HFF-Myc (cell line): ENCODE measurements around the gene MOB4.
"Not testable (repeated sequence)": the region's sequence is repeated elsewhere in the genome, so short reads cannot be mapped to it uniquely, and the experiment has no call there.

ENCODE experiments used
- DNase-seq: peaks from one replicate; pipeline ENCODE4 v3.0.0-alpha.2; 2011; ENCODE audit warnings: low read depth; ENCODE audit errors: extremely low read depth
- H3K4me3 ChIP-seq: replicated peaks from 2 replicates; pipeline ENCODE4 v1.5.1; 2011; ENCODE audit warnings: low read depth, mild to moderate bottlenecking, control low read depth, low read length
- TF ChIP-seq, protein P1 (sequence below): IDR thresholded peaks from 2 replicates; pipeline ENCODE4 v1.5.1; 2012; ENCODE audit warnings: mild to moderate bottlenecking, low read depth, low read length, control low read depth; ENCODE audit errors: missing control alignments

Gene MOB4

DNA sequence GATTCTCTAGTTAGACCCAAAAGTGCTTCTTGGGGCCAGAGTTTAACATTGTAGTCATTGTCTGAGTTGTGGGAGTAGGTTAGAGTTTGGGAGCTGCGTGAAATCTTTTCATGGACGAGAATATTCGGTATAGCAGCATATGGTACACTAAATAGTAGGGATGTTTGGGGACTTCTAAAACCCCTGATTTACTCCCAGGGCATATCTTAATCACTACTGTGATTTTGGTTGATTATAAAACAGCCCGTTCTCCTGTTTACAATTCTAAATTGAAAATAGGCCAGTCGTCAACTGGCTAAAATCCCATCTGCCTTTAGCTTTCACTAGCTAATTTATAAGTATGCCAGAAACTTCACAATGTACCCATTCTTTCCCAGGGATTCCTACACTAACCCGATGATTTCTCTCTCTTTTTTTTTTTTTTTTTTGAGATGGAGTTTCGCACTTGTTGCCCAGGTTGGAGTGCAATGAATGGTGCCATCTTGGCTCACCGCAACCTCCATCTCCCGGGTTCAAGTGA lies 44.3 kb downstream of the MOB4 start:
- DNase-seq = no peak
- TF ChIP-seq, protein P1, sequence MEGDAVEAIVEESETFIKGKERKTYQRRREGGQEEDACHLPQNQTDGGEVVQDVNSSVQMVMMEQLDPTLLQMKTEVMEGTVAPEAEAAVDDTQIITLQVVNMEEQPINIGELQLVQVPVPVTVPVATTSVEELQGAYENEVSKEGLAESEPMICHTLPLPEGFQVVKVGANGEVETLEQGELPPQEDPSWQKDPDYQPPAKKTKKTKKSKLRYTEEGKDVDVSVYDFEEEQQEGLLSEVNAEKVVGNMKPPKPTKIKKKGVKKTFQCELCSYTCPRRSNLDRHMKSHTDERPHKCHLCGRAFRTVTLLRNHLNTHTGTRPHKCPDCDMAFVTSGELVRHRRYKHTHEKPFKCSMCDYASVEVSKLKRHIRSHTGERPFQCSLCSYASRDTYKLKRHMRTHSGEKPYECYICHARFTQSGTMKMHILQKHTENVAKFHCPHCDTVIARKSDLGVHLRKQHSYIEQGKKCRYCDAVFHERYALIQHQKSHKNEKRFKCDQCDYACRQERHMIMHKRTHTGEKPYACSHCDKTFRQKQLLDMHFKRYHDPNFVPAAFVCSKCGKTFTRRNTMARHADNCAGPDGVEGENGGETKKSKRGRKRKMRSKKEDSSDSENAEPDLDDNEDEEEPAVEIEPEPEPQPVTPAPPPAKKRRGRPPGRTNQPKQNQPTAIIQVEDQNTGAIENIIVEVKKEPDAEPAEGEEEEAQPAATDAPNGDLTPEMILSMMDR = no peak
- H3K4me3 ChIP-seq = no peak overlapping the region

DNA sequence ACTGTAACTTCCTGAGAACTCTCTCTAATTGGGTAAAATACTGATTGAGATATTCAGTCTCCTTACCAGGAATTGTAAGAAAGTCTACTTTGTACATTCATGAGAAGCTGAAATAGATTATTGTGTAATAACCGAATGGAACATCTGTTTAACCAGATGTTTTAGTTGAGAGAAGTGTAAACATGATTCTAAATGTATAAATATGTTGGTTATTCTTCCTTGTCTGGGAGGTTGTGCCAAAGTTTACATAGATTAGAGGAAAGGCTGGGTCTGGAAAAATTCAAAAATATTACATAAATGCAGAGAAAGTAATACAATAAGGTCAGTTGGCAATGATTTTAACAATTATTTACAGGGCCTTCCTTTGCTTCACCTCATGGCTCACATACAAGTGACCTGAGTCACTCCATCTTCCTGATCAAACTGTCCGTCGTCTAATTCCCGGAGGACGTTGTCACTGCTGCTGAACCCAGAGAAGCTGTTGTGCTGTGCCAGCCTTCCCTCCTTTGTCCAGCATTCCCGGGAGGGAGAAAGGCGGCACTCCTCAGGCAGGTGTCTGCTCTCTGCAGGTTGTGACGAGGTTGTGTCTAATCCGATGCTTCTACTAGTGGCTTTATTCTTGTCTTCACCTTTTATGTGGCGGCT lies 55.9 kb downstream of the MOB4 start:
- H3K4me3 ChIP-seq = no peak overlapping the region
- DNase-seq = peak; percentile 10
- TF ChIP-seq, protein P1 = no peak

DNA sequence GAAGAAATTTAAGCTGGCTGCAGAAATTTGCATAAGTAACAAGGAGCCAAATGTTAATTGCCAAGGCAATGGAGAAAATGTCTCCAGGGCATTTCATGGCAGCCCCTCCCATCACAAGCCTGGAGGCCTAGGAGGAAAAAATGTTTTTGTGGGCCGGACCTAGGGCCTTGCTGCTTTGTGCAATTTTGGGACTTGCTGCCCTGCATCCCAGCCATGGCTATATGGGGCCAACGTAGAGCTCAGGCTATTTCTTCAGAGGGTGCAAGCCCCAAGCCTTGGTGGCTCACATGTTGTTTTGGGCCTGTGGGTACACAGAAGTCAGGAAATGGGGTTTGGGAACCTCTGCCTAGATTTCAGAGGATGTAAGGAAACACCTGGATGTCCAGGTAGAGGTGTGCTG lies 57.7 kb downstream of the MOB4 start:
- no peak for DNase-seq
- TF ChIP-seq, protein P1 = no peak
- H3K4me3 ChIP-seq = no peak overlapping the region

DNA sequence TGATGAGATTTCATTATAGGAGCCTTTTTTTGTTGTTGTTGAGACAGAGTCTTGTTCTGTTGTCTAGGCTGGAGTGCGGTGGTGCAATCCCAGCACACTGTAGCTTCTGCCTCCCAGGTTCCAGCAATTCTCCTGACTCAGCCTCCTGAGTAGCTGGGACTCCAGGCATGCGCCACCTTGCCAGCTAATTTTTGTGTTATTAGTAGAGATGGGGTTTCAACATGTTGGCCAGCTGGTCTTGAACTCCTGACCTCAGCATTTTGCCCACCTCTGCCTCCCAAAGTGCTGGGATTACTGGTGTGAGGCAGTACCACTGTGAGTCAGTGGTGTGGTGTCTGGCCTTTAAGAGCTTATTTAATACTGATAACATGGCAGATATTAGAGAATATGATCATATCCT lies 60.1 kb downstream of the MOB4 start:
- no peak for DNase-seq
- no peak overlapping the region for H3K4me3 ChIP-seq
- TF ChIP-seq, protein P1 = no peak

DNA sequence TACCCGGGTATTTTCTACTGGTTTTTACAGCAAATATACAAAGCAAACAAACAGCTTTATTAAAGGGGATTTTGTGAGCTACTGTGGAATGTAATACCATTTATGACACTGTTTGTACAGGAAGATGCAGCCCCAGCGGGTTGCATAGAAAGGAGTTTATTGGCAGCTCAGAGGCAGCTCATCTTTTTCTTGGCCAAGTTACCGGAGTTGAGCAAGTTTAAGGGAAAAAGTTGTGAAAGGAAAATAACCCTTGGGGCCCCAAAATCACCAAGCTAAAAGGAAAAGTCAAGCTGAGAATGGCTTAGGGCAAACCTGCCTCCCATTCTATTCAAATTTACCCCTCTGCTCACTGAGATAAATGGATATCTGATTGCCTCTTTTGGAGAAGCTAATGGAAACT lies 60.8 kb downstream of the MOB4 start:
- DNase-seq = no peak
- TF ChIP-seq, protein P1 = no peak

DNA sequence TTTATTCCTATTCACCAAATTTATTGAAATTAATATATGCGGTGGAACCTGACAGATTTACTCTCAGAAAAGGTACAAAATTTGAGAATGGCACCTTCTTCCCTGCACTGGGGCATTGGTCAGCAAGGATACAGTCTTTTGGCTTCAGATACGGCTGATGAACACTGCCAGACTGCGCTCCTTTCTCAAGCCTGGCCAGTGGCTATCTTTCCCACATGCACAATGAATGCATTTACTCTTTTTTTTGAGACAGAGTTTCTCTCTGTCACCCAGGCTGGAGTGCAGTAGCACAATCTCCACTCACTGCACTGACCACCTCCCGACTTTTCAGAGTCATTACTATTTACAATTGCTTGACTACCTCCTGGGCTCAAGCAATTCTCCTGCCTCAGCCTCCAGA lies 61.6 kb downstream of the MOB4 start:
- H3K4me3 ChIP-seq = no peak overlapping the region
- no peak for DNase-seq
- TF ChIP-seq, protein P1 = no peak

More for the DNA sequence above, 60.8 kb downstream of the MOB4 start:
- H3K4me3 ChIP-seq = no peak overlapping the region

DNA sequence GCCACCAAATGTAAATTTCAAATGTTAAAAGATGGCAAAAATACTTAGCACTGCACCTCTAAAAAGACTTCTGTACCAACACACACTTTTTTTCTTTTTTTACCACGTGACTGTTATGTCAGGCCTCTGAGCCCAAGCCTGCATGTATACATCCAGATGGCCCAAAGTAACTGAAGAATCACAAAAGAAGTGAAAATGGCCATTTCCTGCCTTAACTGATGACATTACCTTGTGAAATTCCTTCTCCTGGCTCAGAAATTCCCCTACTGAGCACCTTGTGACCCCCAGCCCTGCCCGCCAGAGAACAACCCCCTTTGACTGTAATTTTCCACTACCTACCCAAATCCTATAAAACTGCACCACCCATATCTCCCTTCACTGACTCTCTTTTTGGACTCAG lies 62.4 kb downstream of the MOB4 start:
- H3K4me3 ChIP-seq, DNase-seq: not testable (repeated sequence)

DNA sequence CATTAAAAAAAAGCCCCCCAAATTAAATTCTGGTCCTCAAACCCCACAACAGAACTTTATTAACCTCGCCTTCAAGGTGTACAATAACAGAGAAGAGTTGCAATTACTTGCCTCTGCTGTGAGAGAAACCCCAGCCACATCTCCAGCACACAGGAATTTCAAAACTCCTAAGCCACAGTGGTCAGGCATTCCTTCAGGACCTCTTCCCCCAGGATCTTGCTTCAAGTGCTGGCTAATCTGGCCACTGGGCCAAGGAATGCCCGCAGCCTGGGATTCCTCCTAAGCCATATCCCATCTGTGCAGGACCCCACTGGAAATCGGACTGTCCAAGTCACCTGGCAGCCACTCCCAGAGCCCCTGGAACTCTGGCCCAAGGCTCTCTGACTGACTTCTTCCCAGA lies 64.3 kb downstream of the MOB4 start:
- H3K4me3 ChIP-seq, DNase-seq: not testable (repeated sequence)

DNA sequence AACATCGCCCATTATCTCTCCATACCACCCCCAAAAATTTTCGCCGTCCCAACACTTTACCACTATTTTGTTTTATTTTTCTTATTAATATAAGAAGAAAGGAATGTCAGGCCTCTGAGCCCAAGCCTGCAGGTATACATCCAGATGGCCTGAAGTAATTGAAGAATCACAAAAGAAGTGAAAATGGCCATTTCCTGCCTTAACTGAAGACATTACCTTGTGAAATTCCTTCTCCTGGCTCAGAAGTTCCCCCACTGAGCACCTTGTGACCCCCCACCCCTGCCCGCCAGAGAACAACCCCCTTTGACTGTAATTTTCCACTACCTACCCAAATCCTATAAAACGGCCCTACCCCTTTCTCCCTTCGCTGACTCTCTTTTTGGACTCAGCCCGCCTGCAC lies 71.4 kb downstream of the MOB4 start:
- not testable (repeated sequence) for H3K4me3 ChIP-seq, DNase-seq
